Activated CD4-positive, alpha-beta T cell treated with anti-CD3 and anti-CD28 coated beads, Interleukin-2, amount 10 ng/mL, durations not matched to agents 24 days and 14 days (primary cell): ENCODE data around the gene TDRD3. TPM values are rescaled to one million over a fixed set of nuclear protein-coding genes. Genes with fewer than 3 reads are reported as not detected.

Experiments used
- DNase-seq: peaks from one replicate; pipeline ENCODE4 v3.0.0; 2022
- H3K27ac Mint-ChIP-seq: one replicate; pipeline ENCODE4 v1.8.0; 2022; ENCODE audit warnings: mild to moderate bottlenecking, mixed read lengths
- H3K27me3 Mint-ChIP-seq: one replicate; pipeline ENCODE4 v1.8.0; 2022; ENCODE audit warnings: mixed read lengths
- H3K36me3 Mint-ChIP-seq: one replicate; pipeline ENCODE4 v1.8.0; 2022; ENCODE audit warnings: low read depth, mild to moderate bottlenecking, mixed read lengths
- H3K4me1 Mint-ChIP-seq: one replicate; pipeline ENCODE4 v1.8.0; 2021; ENCODE audit warnings: mixed read lengths
- H3K4me3 Mint-ChIP-seq: one replicate; pipeline ENCODE4 v1.8.0; 2022; ENCODE audit warnings: mild to moderate bottlenecking, moderate library complexity, mixed read lengths
- H3K9me3 Mint-ChIP-seq: one replicate; pipeline ENCODE4 v1.8.0; 2021; ENCODE audit warnings: mixed read lengths
- intact Hi-C: fragments of 100-400 bp; cut with micrococcal nuclease; formaldehyde crosslinking; loops from one replicate; pipeline ENCODE4 v1.15.1; 2023
- total RNA-seq: library from RNA; stranded (reverse); gene quantifications from 2 replicates; pipeline ENCODE4 v1.2.3, GENCODE V29; 2022

The TDRD3 gene
- total RNA-seq, 1 donor from 2014 or later: 19.7 TPM

DNA sequence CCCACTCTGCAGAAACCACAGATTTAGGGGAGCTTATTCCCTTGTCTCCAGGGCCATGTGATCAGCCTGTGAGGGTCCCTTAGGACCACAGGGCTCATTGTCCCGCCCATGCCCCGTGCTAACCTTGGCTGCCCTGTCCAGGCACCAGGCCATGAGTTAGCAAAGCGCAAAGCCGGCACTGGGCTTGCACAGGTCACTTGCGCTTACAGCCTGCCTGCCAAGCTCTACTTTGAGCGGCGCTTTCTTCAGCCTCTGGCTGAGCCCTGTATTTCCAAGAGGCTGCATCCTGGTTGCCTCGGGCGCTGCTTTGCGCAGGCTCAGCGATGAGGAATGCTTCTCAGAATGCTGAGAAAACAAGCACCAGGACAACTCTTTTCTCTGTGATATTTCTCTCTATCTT lies 188.0 kb downstream of the TDRD3 start:
- Mint-ChIP-seq H3K4me3 (no peak overlapping the region), H3K9me3 (peaks cover 4% of the 10 kb centered on the region), H3K27me3 (no peaks in the 10 kb centered on the region), H3K27ac (no peak overlapping the region), H3K4me1 (peaks cover 6% of the 10 kb centered on the region), H3K36me3 (no peaks in the 10 kb centered on the region)
- DNase-seq: no peak
- intact Hi-C loops: no loop called here

- Mint-ChIP-seq H3K4me3 (no peak overlapping the region), H3K27me3 (no peaks in the 10 kb centered on the region), H3K27ac (no peak overlapping the region), H3K4me1 (no peaks in the 10 kb centered on the region), H3K36me3 (no peaks in the 10 kb centered on the region), H3K9me3 (no peaks in the 10 kb centered on the region)
- intact Hi-C loops: no loop called here
- no peak for DNase-seq
Measured at GRCh38 chr13:60590800-60591747, 194.1 kb downstream of the TDRD3 start.

DNA sequence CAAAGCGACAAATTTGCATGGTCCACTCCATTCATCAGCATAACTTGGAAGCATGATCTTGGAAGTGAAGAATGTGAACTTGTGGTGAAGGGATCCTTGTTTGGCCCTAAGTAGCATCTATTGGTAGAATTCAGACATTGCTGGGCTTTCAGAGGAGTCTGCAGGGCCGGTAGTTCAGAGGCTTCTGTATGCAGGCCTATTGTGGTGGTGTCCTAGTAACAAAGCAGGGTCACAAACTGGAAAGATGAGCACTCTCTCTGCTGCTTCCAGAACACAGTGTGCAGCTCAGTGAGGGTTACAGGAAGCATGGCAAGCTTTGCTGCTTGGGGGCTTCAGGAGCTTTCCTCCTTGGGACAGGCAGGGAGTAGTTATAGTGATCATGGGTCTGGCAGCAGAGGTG lies 206.0 kb downstream of the TDRD3 start:
- DNase-seq: no peak
- Mint-ChIP-seq H3K27ac (no peak overlapping the region), H3K4me1 (no peaks in the 10 kb centered on the region), H3K27me3 (no peaks in the 10 kb centered on the region), H3K9me3 (no peaks in the 10 kb centered on the region), H3K4me3 (no peak overlapping the region), H3K36me3 (no peaks in the 10 kb centered on the region)
- intact Hi-C loops: no loop called here

DNA sequence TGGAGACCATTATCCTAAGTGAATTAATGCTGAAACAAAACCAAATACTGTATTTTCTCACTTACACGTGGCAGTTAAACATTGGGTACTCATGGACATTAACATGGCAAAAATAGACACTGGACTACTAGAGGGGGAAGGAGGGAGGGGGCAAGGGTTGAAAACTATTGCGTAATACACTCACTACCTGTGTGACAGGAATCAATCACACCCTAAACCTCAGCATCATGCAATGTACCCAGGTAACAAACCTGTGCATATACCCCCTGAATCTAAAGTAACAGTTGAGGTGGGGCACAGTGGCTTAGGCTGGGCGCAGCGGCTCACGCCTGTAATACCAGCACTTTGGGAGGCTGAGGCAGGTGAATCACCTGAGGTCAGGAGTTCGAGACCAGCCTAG lies 207.0 kb downstream of the TDRD3 start:
- Mint-ChIP-seq H3K27me3 (no peaks in the 10 kb centered on the region), H3K36me3 (no peaks in the 10 kb centered on the region), H3K27ac (no peak overlapping the region), H3K4me3 (no peak overlapping the region), H3K9me3 (no peaks in the 10 kb centered on the region), H3K4me1 (no peaks in the 10 kb centered on the region)
- intact Hi-C loops: no loop called here
- no peak for DNase-seq

- no peaks in the 10 kb centered on the region for H3K27me3 Mint-ChIP-seq
- no peak overlapping the region for H3K4me3 Mint-ChIP-seq
- no peak overlapping the region for H3K27ac Mint-ChIP-seq
- H3K4me1 Mint-ChIP-seq: no peaks in the 10 kb centered on the region
- no peaks in the 10 kb centered on the region for H3K36me3 Mint-ChIP-seq
- intact Hi-C loops: no loop called here
- no peak for DNase-seq
- H3K9me3 Mint-ChIP-seq: no peaks in the 10 kb centered on the region
Measured at GRCh38 chr13:60608954-60609353, 211.9 kb downstream of the TDRD3 start.

- no peaks in the 10 kb centered on the region for H3K9me3 Mint-ChIP-seq
- H3K4me1 Mint-ChIP-seq: no peaks in the 10 kb centered on the region
- no peak overlapping the region for H3K4me3 Mint-ChIP-seq
- DNase-seq: peak; percentile 36
- intact Hi-C loops: no loop called here
- no peaks in the 10 kb centered on the region for H3K27me3 Mint-ChIP-seq
- no peaks in the 10 kb centered on the region for H3K36me3 Mint-ChIP-seq
- no peak overlapping the region for H3K27ac Mint-ChIP-seq
Measured at GRCh38 chr13:60611523-60611922, 214.5 kb downstream of the TDRD3 start.

DNA sequence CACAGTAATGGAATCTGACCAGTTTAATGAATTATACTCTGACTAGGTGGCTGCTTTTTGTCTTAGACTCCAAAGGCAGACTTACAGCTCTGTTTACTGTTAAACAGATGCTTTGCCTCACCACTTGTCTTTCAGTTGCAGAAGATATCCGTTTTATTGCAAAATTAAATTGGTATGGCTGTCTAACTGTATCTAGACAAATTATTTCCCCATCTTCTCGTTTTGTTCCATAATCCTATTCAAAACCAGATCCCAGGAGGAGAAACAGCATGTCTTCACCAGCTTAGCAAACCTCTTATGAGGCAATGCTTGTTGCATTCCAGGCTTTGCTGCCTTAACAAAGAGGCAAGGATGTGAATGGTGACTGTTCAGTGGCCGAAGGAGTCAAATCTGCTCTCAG lies 215.6 kb downstream of the TDRD3 start:
- intact Hi-C loops: no loop called here
- Mint-ChIP-seq H3K36me3 (no peaks in the 10 kb centered on the region), H3K9me3 (no peaks in the 10 kb centered on the region), H3K4me3 (no peak overlapping the region), H3K27ac (no peak overlapping the region), H3K4me1 (no peaks in the 10 kb centered on the region), H3K27me3 (no peaks in the 10 kb centered on the region)
- DNase-seq: peak; percentile 32

DNA sequence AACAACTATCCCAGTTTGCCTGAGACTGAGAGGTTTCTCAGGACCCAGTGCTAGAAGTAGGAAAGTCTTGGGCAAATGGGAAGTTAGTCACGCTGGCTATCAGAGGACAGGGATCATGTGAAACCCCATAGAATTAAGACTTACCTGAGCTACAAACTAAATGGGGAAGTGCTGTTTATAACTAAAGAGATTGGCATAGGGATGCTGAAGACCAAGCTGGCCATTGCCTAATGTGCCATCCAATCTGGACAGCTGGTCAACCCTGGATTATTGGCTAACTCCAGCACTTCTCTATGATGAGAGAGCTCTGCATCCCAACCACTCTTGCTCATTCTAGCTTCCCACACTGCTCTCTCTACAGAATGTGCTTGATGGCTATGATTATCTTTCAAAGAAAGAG lies 216.1 kb downstream of the TDRD3 start:
- Mint-ChIP-seq H3K36me3 (no peaks in the 10 kb centered on the region), H3K9me3 (no peaks in the 10 kb centered on the region), H3K4me3 (no peak overlapping the region), H3K27me3 (no peaks in the 10 kb centered on the region), H3K4me1 (no peaks in the 10 kb centered on the region), H3K27ac (no peak overlapping the region)
- DNase-seq: peak; percentile 9
- intact Hi-C loops: no loop called here

- DNase-seq: peak; percentile 23
Measured at GRCh38 chr13:60617991-60618733, 221.1 kb downstream of the TDRD3 start.

GRCh38 chr13:60619461-60619860 lies 222.4 kb downstream of the TDRD3 start:
- DNase-seq: peak; percentile 20
- Mint-ChIP-seq H3K4me1 (no peaks in the 10 kb centered on the region), H3K27me3 (no peaks in the 10 kb centered on the region), H3K4me3 (no peak overlapping the region), H3K36me3 (no peaks in the 10 kb centered on the region), H3K27ac (no peak overlapping the region), H3K9me3 (no peaks in the 10 kb centered on the region)
- intact Hi-C loops: no loop called here

More at GRCh38 chr13:60617991-60618733, 221.1 kb downstream of the TDRD3 start:
- Mint-ChIP-seq H3K27me3 (no peaks in the 10 kb centered on the region), H3K9me3 (no peaks in the 10 kb centered on the region), H3K27ac (no peak overlapping the region), H3K4me1 (no peaks in the 10 kb centered on the region), H3K36me3 (no peaks in the 10 kb centered on the region), H3K4me3 (no peak overlapping the region)
- intact Hi-C loops: no loop called here

DNA sequence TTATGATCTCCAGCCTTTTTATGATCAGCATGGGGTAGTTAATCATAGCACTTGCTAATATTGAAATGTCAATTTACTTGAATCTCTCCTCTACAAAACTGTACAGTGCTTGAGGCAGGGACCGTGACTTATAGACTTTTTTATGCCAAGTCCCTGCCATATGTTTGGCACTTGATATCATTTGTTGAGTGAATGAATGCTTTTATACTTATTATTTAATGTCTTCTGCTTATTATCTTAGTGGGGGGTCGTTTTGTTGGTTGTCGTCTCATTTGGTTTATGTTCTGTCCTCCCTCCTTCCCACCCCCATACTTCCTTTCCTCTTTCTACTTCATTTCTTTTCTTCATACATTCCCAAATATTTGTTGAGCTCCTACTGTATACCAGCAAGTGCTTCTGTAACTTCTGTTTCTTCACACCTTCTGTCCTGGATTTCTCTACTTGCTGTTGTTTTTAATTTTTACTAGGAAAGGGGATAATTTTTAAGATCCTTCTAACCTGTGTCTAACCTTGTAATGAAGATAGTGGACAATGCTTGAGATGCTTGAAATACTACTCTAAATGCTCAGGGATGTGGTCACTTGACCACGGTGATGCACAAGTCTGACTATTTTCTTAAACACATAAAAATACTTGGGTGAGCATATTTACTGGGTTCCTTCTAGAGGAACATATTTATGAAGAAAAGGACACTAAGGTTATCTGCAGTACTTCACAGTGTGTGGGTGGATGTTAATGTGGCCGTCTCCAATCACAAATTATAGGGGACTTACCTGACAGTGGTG lies 223.8 kb downstream of the TDRD3 start:
- intact Hi-C loops: no loop called here
- H3K36me3 Mint-ChIP-seq: no peaks in the 10 kb centered on the region
- H3K27me3 Mint-ChIP-seq: no peaks in the 10 kb centered on the region
- no peaks in the 10 kb centered on the region for H3K9me3 Mint-ChIP-seq
- no peaks in the 10 kb centered on the region for H3K4me1 Mint-ChIP-seq
- DNase-seq: peak; percentile 1
- no peak overlapping the region for H3K27ac Mint-ChIP-seq
- H3K4me3 Mint-ChIP-seq: no peak overlapping the region

DNA sequence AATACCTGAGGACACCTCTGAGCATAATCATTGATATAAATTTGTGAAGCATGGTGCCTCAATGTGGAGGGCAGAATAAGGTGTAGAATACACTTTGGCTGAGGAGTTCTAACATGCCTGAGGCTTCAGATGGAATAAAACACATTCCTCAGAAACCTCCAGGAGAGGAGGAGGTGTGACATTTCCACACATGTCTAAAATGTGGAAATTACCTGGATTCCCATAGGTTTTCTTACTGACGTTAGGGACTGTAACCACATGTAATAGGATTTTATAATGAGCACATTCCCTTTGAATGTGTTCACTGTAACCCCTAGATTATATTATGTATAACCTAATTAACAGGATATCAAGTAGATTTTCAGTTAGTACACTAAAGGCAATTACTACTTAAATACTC lies 226.1 kb downstream of the TDRD3 start:
- H3K27me3 Mint-ChIP-seq: no peaks in the 10 kb centered on the region
- DNase-seq: peak; percentile 12
- intact Hi-C loops: no loop called here
- no peaks in the 10 kb centered on the region for H3K36me3 Mint-ChIP-seq
- no peak overlapping the region for H3K4me3 Mint-ChIP-seq
- H3K4me1 Mint-ChIP-seq: no peaks in the 10 kb centered on the region
- no peaks in the 10 kb centered on the region for H3K9me3 Mint-ChIP-seq
- H3K27ac Mint-ChIP-seq: no peak overlapping the region
